Parathyroid adenoma (tissue), 2 donors: Measurements from ENCODE around the gene NEK2.
"Not testable (repeated sequence)": the region's sequence is repeated elsewhere in the genome, so short reads cannot be mapped to it uniquely, and the experiment has no call there.

Experiments used
- H2AFZ ChIP-seq: fragments of 300-600 bp; sonication (generic); one replicate; pipeline ENCODE4 v1.7.0; 2017; ENCODE audit warnings: antibody characterized with exemption, mild to moderate bottlenecking
- H3K27ac ChIP-seq: fragments of 300-600 bp; sonication (generic); one replicate; pipeline ENCODE4 v1.7.0; 2017
- H3K27me3 ChIP-seq: fragments of 300-600 bp; sonication (generic); one replicate; pipeline ENCODE4 v1.7.0; 2017; ENCODE audit warnings: low read length; ENCODE audit not compliant: control insufficient read depth, insufficient read depth
- H3K36me3 ChIP-seq: fragments of 300-600 bp; sonication (generic); one replicate; pipeline ENCODE4 v1.7.0; 2017; ENCODE audit warnings: low read length; ENCODE audit not compliant: control insufficient read depth, insufficient read depth
- H3K4me1 ChIP-seq: fragments of 300-600 bp; sonication (generic); one replicate; pipeline ENCODE4 v1.7.0; 2017; ENCODE audit warnings: control low read depth
- H3K4me2 ChIP-seq: fragments of 300-600 bp; sonication (generic); one replicate; pipeline ENCODE4 v1.7.0; 2017; ENCODE audit warnings: low read length
- H3K4me3 ChIP-seq: fragments of 300-600 bp; sonication (generic); one replicate; pipeline ENCODE4 v1.7.0; 2017; ENCODE audit warnings: low read depth, low read length
- H3K79me2 ChIP-seq: fragments of 300-600 bp; sonication (generic); one replicate; pipeline ENCODE4 v1.7.0; 2017; ENCODE audit warnings: control low read depth
- H3K9ac ChIP-seq: fragments of 300-600 bp; sonication (generic); one replicate; pipeline ENCODE4 v1.7.0; 2017; ENCODE audit warnings: mild to moderate bottlenecking
- H3K9me3 ChIP-seq: fragments of 300-600 bp; sonication (generic); one replicate; pipeline ENCODE4 v1.7.0; 2017; ENCODE audit warnings: low read length; ENCODE audit not compliant: control insufficient read depth
- CTCF ChIP-seq: fragments of 300-600 bp; sonication (generic); IDR thresholded peaks from one replicate; pipeline ENCODE4 v1.7.0; 2017; ENCODE audit warnings: antibody characterized with exemption, mild to moderate bottlenecking
- donor health status: primary hyperparathyroidism.

NEK2 gene

DNA sequence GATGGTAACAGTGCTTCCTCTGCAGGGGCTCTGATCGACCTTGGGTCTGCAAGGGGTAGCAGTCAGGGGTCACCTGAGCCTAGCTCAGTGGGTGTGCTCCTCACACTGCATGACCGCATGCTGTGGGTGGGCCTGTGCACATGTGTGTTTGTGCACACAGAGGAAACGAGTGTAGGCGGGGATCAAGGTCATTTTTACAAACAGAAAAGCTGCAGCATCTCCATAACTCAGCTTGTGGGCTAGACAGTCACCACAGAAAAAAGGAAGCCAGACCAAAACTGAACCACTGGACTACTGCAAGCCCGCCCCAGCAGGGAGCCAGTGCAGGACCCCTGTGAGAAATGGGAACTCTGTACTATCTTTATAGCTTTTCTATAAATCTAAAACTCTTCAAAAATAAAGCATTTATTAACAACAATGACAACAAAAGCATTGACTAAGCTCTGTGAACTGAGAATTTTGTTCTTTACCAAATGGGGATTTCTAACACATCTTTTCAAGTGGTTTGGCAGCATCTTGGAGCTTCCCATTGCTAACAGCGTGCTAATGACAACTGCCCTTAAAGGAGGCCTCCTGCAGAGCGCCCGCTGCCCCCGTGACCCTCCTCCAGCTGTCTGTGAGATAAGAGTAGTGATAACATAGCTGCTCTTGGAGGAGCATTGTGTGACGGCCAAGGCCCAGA lies 19.9 kb upstream of the NEK2 start:
- H3K27ac ChIP-seq = no peak overlapping the region

GRCh38 chr1:211693911-211694310 lies 18.5 kb upstream of the NEK2 start:
- H3K4me1 ChIP-seq, H3K79me2 ChIP-seq, H3K4me3 ChIP-seq, H3K27ac ChIP-seq, H2AFZ ChIP-seq, H3K9ac ChIP-seq, H3K4me2 ChIP-seq, H3K36me3 ChIP-seq, H3K27me3 ChIP-seq, H3K9me3 ChIP-seq: not testable (repeated sequence)

More for the DNA sequence above, 19.9 kb upstream of the NEK2 start:
- Histone ChIP-seq H3K4me2 (no peak overlapping the region), H3K9ac (no peak overlapping the region), H3K4me1 (peaks cover 2% of the 10 kb centered on the region), H3K79me2 (no peaks in the 10 kb centered on the region), H3K9me3 (no peaks in the 10 kb centered on the region), H3K4me3 (no peak overlapping the region), H3K36me3 (no peaks in the 10 kb centered on the region), H2AFZ (no peak overlapping the region), H3K27me3 (no peaks in the 10 kb centered on the region)
- no peak for TF ChIP-seq CTCF

DNA sequence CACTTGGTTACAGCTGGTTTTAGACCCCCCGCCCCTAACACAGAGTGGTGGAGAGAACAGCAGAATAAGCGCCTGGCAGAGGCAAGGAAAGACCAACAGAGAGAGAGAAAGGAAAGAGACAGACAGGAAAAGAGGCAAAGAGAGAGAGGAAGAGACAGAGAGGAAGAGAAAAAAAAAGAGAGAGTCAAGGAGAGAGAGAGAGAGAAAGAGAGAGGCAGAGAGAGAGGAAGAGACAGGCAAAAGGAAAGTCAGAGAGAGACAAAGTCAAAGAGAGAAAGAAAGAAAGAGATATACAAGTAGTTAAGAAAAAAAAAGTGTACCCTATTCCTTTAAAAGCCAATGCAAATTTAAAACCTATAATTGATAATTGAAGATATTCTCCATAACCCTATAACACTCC lies 13.0 kb upstream of the NEK2 start:
- Histone ChIP-seq H3K27me3 (no peaks in the 10 kb centered on the region), H3K4me2 (no peak overlapping the region), H3K36me3 (no peaks in the 10 kb centered on the region), H3K9ac (no peak overlapping the region), H3K4me1 (no peaks in the 10 kb centered on the region), H3K9me3 (no peaks in the 10 kb centered on the region), H3K27ac (no peak overlapping the region), H3K79me2 (no peaks in the 10 kb centered on the region), H2AFZ (no peak overlapping the region), H3K4me3 (no peak overlapping the region)
- TF ChIP-seq CTCF = no peak

DNA sequence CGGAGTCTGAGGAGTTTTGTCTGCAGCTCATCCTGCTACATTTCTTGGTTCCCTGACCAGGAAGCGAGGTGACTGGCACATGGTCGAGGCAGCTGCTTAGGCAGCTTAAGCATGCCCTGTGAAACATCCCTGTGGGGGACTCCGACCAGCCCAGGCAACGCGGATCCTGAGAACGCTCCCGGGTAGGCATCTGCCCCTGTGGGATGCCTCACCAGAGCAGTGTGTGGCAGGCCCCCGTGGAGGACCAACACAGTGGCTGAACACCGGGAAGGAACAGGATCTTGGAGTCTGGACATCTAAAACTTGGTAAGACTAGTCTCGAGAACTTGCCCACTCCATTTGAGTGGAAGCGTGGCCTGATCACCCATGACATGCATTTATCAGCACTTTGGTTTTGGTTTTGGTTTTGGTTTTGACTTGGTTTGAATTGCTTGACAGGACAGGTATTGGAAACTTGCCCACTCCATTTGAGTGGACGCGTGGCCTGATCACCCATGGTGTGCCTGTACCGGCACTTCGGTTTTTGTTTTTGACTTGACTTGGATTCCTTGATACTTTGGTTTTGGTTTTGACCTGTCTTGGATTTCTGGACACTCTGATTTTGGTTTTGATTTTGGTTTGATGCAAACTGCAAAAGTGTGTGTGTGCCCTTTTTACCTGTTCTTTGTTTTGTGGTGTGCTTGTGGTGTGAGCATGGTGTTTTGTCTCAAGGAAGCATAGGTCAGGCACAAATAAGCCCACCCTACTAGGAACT lies 12.2 kb upstream of the NEK2 start:
- Histone ChIP-seq H3K27ac (no peak overlapping the region), H2AFZ (no peak overlapping the region), H3K4me3 (no peak overlapping the region), H3K36me3 (no peaks in the 10 kb centered on the region), H3K4me1 (no peaks in the 10 kb centered on the region), H3K4me2 (no peak overlapping the region), H3K9ac (no peak overlapping the region), H3K79me2 (no peaks in the 10 kb centered on the region), H3K27me3 (no peaks in the 10 kb centered on the region), H3K9me3 (no peaks in the 10 kb centered on the region)
- TF ChIP-seq CTCF = no peak

DNA sequence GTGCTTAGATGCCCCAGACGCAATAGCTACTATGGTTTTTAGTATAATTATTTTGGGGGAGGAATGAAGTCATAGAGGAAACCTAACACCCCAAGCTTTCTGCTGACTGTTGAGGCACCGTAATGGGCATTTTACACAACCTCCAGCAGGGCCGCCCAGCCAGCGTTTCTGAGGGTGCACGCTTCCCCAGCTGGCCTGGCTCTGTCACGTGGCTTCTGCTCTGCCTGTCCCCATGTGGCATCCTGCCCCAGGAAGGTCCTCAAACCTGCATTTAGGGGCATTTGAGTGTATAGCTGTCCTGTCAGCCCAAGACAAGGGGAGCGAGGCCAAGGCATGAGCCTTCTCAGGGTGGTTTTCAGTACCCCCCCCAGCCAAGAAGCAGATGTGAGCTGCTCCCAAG lies 10.4 kb upstream of the NEK2 start:
- H3K27me3 ChIP-seq = no peaks in the 10 kb centered on the region
- no peak overlapping the region for H3K27ac ChIP-seq
- H3K36me3 ChIP-seq = no peaks in the 10 kb centered on the region
- no peaks in the 10 kb centered on the region for H3K4me1 ChIP-seq
- no peak overlapping the region for H2AFZ ChIP-seq
- no peak overlapping the region for H3K9ac ChIP-seq
- TF ChIP-seq CTCF = no peak
- no peak overlapping the region for H3K4me2 ChIP-seq
- no peaks in the 10 kb centered on the region for H3K79me2 ChIP-seq
- H3K4me3 ChIP-seq = no peak overlapping the region
- H3K9me3 ChIP-seq = no peaks in the 10 kb centered on the region
